ENCODE measurements around the gene SIGLEC12. TPM values are rescaled to one million over a fixed set of nuclear protein-coding genes. Genes with fewer than 3 reads are reported as not detected.

The SIGLEC12 gene
- total and polyA plus RNA-seq, 9 of the 15 experiments (the other 6 are each of a cell fraction or from before 2014, with no cell fraction given), result 0.08 to 1.3 (median 0.54) TPM

DNA sequence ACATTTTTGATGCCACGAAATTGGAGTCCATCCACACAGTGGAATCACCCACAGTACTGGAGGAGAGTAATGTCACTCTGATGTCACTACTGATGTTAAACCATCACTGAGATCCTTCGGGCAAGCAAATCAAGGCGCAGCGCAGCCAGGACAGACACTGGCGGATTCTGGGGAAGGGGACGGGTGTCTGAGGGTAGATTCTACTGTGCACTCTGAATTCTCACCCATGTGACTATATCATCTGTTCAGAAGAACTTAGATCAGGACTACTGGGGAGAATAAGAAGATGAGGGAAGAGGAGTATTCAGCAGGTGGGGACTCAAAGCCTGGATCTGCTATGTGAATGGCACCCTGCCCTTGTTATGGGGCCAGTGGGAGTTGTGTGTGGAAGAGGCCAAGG lies 42.4 kb upstream of the SIGLEC12 start:
- Histone ChIP-seq H3K79me2 (ENCODE audit: control insufficient read depth, insufficient read depth, low read length) (peaks cover 48% of the 10 kb centered on the region), H3K9me3 (replicated peaks; ENCODE audit: control insufficient read depth, insufficient read depth, low read depth, low read length) (no peaks in the 10 kb centered on the region), H3K4me1 (replicated peaks in 1 of 2; ENCODE audit: control insufficient read depth in 2 of 2, insufficient read depth in 2 of 2, low read length in 2 of 2) (peaks cover 65 to 69% of the 10 kb centered on the region in 2 experiments), H2AFZ (ENCODE audit: low read depth, low read length) (peak overlapping the region; percentile 36), H3K36me3 (ENCODE audit: control insufficient read depth, insufficient read depth, low read length) (no peaks in the 10 kb centered on the region), H3K27me3 (ENCODE audit: control insufficient read depth in 2 of 2, insufficient read depth in 2 of 2, low read length in 2 of 2) (no peaks in the 10 kb centered on the region; a peak in 1 of 5 replicates), H3K4me2 (ENCODE audit: insufficient read depth, low read length) (no peak overlapping the region), H3K4me3 (no peak overlapping the region), H3K9ac (ENCODE audit: insufficient read depth in 1 of 2, low read depth in 2 of 2, low read length in 2 of 2) (peak overlapping the region in 1 of 2 experiments; percentile 8; a peak in 1 of 4 replicates), H3K9me1 (ENCODE audit: control insufficient read depth, insufficient read depth, low read length) (no peaks in the 10 kb centered on the region), H3K27ac (ENCODE audit: extremely low read depth, low read depth, low read length) (peak overlapping the region; percentile 100; the same call in 1 of the 3 replicates), H4K20me1 (replicated peaks; ENCODE audit: control insufficient read depth, insufficient read depth, low read length) (no peaks in the 10 kb centered on the region)
- 86% methylated on average over 6 of the region's 6 CpGs for WGBS (ENCODE audit: insufficient coverage, low coverage, missing lambda C conversion rate)
- no TSS peak for BruUV-seq (replicated peaks)
- TF ChIP-seq CTCF (IDR thresholded peaks at IDR 0.05 in 2 of 3, conservative IDR thresholded peaks at IDR 0.05 in 1 of 3; ENCODE audit: insufficient read depth in 2 of 3, low read depth in 1 of 3, low read length in 3 of 3) (no peak), DDX20 (tag; IDR thresholded peaks at IDR 0.05; ENCODE audit: low read depth) (no peak), HLTF (IDR thresholded peaks at IDR 0.05) (no peak), CHCHD3 (CRISPR knock-in tag; IDR thresholded peaks at IDR 0.05) (no peak), ZBTB9 (CRISPR knock-in tag; IDR thresholded peaks at IDR 0.05) (no peak), ILF3 (IDR thresholded peaks at IDR 0.05; ENCODE audit: borderline replicate concordance) (no peak), BCOR (IDR thresholded peaks at IDR 0.05) (no peak), CREBBP (IDR thresholded peaks at IDR 0.05; ENCODE audit: low read depth, low read length) (no peak), TFAM (CRISPR knock-in tag; conservative IDR thresholded peaks at IDR 0.05) (no peak), POLR2AphosphoS5 (IDR thresholded peaks at IDR 0.05; ENCODE audit: control insufficient read depth, insufficient read depth, low read depth, low read length) (no peak), DACH1 (IDR thresholded peaks at IDR 0.05; ENCODE audit: partially characterized antibody) (no peak), CSDE1 (IDR thresholded peaks at IDR 0.05) (no peak), CHD1 (IDR thresholded peaks at IDR 0.05; ENCODE audit: low read length) (no peak), HCFC1 (IDR thresholded peaks at IDR 0.05; ENCODE audit: low read depth, low read length) (no peak), ZNF224 (CRISPR knock-in tag; IDR thresholded peaks at IDR 0.05) (no peak)
- DNase-seq (ENCODE audit: extremely low read depth in 1 of 4, low spot score in 3 of 4), result no peak
- ChIA-PET CTCF (ENCODE audit: low intra/inter-chr PET ratio) (no interaction called here), POLR2A (no interaction called here)
- no peak for ATAC-seq
- intact Hi-C loops (cut with micrococcal nuclease), result no loop called here
- no peak for FAIRE-seq
- in situ Hi-C loops (cut with MboI), result no loop called here

Data from K562 (cell line).